Activated CD8-positive, alpha-beta memory T cell treated with anti-CD3 and anti-CD28 coated beads, Interleukin-2, amount 50 U/mL, for 24 hours (primary cell): ENCODE results near the gene TSN.
"Not testable (repeated sequence)": the region's sequence is repeated elsewhere in the genome, so short reads cannot be mapped to it uniquely, and the experiment has no call there.

Source experiments
- DNase-seq: peaks from one replicate; pipeline ENCODE4 v3.0.0-alpha.2; 2020; ENCODE audit errors: extremely low read depth

The TSN gene

GRCh38 chr2:121755237-121756111, at the start of gene TSN:
Gene TSN, plus strand, starts transcription at chr2:121755651. Its CDS starts 129 bp downstream, at chr2:121755780.
- DNase-seq = peak; percentile 91

GRCh38 chr2:121705958-121706357, 49.5 kb upstream of the TSN start:
- no peak for DNase-seq

- DNase-seq = no peak
Observed at GRCh38 chr2:121707344-121707919, 48.0 kb upstream of the TSN start.

- DNase-seq = no peak
Observed at GRCh38 chr2:121707920-121708361, 47.5 kb upstream of the TSN start.

- DNase-seq = no peak
Observed at GRCh38 chr2:121709776-121710469, 45.5 kb upstream of the TSN start.

- no peak for DNase-seq
Observed at GRCh38 chr2:121710470-121711170, 44.8 kb upstream of the TSN start.

GRCh38 chr2:121711481-121711880, 44.0 kb upstream of the TSN start:
- DNase-seq = not testable (repeated sequence)

- no peak for DNase-seq
Observed at GRCh38 chr2:121716126-121716525, 39.3 kb upstream of the TSN start.

- DNase-seq = no peak
Observed at GRCh38 chr2:121717529-121717928, 37.9 kb upstream of the TSN start.

- no peak for DNase-seq
Observed at GRCh38 chr2:121721926-121722325, 33.5 kb upstream of the TSN start.

GRCh38 chr2:121722479-121722878, 33.0 kb upstream of the TSN start:
- DNase-seq = no peak

- no peak for DNase-seq
Observed at GRCh38 chr2:121723316-121723715, 32.1 kb upstream of the TSN start.

GRCh38 chr2:121727332-121727731, 28.1 kb upstream of the TSN start:
- no peak for DNase-seq

- no peak for DNase-seq
Observed at GRCh38 chr2:121727950-121728349, 27.5 kb upstream of the TSN start.

- no peak for DNase-seq
Observed at GRCh38 chr2:121731366-121731765, 24.1 kb upstream of the TSN start.

- not testable (repeated sequence) for DNase-seq
Observed at GRCh38 chr2:121734544-121734943, 20.9 kb upstream of the TSN start.

GRCh38 chr2:121735518-121736074, 19.9 kb upstream of the TSN start:
- no peak for DNase-seq

- no peak for DNase-seq
Observed at GRCh38 chr2:121736140-121736461, 19.4 kb upstream of the TSN start.

GRCh38 chr2:121736462-121737336, 18.8 kb upstream of the TSN start, which contains the start of gene NIFK:
Gene NIFK, minus strand, starts transcription at chr2:121736875. Its CDS starts 25 bp downstream, at chr2:121736850.
- DNase-seq = peak; percentile 98

- DNase-seq = no peak
Observed at GRCh38 chr2:121740973-121741372, 14.5 kb upstream of the TSN start.

- DNase-seq = no peak
Observed at GRCh38 chr2:121741450-121741849, 14.0 kb upstream of the TSN start.
